HG03103 (cell line): ENCODE data around the gene PIGN.

Source experiments
- ATAC-seq: cut with Tn5 transposase; IDR thresholded peaks from one replicate; pipeline ENCODE4 v1.9.1; 2021; ENCODE audit warnings: low read depth; ENCODE audit not compliant: unreplicated experiment

The PIGN gene

DNA sequence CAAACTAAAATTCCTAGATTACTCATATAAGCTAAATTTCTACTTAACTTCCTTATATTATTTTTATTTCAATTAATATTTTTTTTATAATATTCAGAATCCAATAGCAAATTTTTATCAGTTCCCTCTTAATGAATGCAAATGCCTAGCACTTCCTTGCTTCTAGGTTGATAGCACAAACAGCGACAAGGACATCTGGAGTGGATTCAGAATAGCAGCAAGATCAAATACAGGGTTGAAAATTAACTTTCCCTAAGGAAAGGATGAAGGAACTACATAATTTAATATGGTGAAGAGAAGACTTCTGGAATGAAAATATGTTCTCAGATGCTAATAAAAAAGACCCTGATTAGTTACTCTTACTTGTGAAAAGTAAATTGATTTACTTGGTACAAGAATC lies 64.5 kb downstream of the PIGN start:
- ATAC-seq, result no peak

DNA sequence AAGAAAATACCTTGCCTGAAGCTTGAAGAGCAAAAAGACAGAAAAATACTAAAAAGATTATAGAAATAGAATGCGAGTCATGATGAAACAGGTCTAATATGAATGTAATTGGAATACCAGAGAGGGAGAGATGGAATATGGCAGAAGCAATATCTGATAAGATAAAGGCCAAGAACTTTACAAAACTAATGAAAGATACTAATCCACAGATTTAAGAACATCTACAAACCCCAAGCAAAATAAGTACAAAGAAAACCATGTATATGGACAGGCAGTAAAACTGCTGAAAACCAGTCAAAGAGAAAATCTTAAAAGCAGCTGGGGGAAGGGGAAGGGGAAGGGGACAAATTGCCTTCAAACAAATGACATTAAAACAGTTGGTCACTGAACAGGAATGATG lies 67.0 kb downstream of the PIGN start:
- ATAC-seq, result no peak

DNA sequence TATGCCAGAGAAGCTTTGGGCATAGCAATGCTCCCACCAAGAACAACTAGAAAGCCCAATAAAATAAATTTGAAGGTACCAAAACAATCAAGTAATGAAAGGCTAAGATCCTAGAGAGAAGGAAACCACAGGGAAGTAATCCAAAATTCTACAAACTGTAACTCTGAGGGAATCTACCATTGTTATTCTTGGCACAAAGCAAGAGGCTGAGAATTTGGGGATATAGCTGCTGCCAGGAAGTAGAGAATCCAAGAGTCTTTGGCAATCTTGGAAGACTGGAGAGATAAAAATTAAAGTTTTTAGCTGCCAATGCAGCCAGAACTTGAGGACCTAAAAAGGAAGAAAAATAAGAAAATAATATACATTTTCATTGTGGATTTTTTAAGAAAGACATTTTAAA lies 68.5 kb downstream of the PIGN start:
- no peak for ATAC-seq

DNA sequence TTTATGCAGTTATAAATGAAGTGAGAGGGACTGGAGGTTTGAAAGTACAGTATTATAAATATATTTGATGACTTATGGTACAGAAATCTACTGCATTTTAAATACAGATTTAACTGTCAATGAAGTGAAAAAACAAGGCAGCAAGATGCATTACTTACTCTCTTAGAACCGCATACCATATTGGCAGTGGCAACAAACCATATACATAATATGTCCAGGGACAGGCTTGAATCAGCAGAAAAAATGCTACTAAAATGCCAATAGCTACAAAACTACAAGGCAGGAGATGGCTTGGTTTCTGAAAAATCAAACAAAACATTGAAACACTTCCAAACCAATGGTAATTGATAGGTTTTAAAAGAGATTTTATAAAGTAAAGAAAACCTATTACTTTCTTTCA lies 77.2 kb downstream of the PIGN start:
- no peak for ATAC-seq

DNA sequence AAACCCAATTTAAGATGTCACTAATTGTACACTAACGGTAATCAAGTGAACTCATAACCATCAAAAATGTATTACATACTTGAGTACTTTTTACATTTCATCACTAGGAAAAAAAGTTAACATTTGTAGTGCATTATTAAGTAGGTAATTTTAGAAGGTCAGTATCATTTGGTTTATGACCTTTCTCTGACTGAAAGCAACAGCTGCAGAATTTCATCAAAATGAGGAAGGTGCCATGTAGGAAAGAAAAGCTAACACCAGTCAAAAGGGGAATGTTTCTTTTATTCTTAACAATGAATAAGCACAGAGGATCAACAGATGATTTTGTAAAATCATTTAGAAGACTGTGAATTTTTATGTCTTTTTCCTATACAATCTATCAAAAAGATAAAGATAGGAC lies 79.0 kb downstream of the PIGN start:
- ATAC-seq, result no peak

DNA sequence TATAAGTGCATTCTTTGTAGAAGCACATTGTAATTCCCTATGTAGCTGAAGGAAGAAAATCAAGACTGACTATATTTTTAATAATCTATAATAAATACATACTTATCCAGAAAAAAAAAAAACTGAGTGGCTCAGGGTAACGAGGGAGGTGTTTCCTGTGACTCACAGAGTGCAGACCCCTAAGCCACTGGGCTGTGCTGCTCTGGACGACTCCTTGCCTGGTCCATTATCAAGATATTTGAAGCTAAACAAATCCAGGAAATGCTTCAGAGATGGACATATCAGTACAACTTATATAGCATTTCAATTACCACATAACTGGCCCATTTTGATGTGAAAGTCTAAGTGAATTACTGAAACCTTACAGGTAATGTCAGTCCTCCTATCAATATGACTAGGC lies 80.6 kb downstream of the PIGN start:
- ATAC-seq, result no peak

DNA sequence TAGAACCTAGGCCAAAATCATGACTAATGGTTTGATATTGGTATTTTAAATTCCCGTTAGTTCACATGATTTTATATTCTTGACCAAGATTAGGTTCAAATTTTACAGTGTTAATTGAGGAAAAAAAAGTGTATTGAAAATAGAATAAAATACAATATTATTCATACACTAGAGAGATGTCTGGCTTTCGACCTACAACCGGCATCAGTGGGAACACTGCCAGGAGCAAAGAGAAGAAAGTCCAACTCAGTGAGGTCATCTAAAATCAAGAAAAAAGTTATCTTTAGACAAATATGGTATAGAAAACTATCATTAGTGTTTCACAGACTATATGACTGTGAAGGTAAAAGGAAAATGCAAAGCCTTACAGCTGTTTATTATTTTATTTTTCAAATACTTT lies 81.5 kb downstream of the PIGN start:
- ATAC-seq, result no peak

DNA sequence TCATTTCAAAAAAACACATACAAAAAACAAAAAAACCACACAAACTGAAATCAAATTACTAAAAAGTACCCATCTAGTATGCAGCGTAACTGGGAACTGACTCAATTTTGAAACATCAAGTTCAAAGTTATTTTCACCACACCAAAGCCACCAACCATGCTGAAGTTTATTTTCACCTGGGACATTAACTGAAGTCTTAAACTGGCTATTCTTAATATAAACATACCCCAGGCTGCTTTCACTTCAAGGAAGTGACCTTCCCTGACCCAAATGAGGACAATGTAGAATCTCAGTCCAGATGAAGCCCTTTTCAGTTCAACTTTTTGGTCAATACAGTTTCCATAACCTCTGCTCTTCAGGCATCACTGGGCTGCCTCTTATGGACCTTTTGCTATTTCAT lies 84.6 kb downstream of the PIGN start:
- peak; percentile 78 for ATAC-seq

DNA sequence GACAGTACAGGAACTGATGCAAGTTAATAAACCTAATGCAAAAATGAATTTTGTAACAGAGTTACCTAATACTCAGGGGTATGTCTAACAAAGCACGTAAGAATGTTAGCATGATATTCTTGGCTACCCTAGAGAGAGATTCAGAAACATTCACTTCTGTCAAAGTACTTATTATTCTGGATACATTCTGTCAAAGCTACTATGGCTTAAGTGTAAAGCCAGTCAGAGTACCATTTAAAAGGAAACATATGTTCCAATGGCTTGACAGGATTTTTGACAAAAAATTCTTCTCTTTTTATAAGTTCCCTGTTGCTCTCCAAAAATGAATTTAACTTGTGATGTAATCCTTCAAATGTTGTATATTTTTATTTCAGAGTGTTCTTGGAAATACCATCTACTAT lies 85.5 kb downstream of the PIGN start:
- no peak for ATAC-seq

DNA sequence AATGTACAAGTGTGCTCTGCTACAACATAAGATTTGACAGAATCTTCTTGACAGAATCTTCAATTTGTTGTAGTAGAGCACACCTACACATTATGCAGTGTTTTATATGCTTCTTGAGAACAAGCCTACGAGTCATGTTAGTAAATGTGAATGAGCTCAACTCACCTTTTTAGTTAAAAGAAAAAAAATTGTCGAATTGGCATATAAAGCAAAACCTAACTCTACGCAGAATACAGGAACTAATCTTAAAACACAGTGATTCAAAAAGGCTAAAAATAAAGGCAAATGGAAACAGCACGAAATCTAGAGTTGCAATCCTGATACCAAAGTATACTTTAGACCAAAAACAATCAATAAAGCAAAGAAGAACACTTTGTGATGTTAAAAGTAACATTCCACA lies 87.9 kb downstream of the PIGN start:
- ATAC-seq, result no peak

DNA sequence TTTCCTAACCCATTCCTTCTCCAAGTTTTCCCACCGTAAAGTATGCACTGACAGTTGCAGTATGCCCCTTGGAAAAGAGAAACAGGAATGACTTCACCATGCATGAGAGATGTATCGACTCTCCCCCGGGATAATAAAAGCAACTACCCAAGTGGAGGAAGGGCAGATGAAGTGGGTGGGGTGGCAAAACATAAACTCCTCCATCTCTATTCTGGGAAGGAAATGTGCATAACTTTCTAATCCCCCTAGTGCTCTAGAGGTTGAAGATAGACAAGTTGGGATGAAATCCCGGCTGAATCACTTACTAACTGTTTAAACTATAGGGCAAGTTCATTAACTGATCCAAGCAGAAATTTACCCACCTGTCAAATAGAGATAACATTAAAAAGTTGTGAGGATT lies 89.2 kb downstream of the PIGN start:
- no peak for ATAC-seq

DNA sequence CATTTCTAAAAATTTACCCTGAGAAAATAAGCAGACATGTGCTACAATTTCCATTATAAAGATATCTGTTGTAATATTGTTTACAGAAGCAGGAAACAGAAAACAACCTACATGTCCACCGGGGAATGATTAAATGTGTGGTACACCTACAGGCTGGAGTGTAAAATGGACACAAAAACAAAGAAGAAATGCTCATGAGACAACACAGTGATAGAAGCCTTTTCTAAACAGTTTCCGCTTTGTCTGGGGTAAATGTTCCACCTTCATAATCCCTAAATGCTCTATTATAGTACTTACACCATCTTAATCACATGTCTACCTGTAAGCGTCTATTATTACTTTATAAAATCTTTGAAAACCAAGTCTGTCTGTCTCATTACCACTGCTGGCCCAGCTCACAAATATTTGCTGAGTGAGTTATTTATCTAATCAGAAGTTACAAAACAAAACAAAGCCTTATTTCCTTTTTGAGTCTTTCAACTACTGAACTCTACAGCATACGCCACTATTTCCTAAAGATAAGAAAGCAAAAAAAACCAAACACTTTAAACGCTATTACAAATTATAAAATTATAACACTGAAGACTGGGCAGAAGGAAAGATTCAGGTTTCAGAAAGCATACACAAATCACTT lies 95.3 kb downstream of the PIGN start:
- ATAC-seq, result no peak

DNA sequence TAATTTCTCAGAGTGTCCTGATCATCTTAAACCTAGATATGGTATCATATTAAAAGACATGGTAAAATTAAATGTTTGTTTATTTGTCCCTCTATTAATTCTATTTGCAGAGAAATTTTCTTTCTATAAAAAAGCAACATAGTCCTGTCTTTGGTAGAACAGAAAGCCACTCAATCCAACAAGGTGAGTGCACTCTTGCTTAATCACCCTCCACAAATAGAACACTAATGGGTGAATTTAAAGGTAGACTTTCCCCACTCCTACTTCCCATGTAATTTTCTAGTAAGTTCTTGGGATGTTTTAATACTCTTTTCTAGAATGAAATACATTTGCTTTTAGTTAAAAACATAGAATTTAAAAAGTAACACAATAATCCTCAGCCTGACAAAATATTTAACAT lies 97.7 kb downstream of the PIGN start:
- ATAC-seq, result no peak

DNA sequence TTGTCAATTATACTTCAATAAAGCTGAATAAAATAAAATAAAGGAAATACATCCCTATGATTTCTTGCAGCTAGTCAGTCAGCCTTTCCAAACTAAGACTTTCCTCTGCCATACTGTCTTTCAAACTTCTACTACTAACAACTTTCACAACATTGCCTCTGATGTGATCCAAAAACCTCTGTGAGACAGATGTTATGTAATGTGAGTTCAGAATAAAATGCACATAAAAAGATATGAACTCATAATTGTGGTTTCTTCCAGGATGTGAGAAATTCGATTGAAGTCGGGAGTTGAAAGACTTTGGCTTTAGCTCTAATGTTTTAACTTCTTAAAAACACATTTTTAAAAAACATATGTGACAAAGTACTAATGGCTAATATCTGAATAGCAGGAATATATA lies 98.7 kb downstream of the PIGN start:
- no peak for ATAC-seq

DNA sequence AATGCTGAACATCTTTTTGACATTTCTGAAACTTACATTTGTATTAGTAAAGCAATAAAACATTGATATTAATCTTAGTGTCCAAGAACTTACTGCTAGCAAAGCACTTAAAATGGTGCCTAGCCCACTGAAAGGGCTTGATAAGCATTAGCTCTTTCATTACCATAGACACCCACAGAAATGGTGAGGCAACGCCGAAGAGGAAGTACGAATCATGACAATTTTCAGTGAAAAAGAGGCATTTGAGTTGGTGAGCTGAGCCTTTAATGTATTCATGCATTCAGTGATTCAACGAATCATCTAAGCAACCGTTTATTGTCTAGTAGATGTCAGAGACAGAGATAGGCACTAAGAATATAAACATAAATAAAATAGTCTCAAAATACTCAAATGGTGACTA lies 101.1 kb downstream of the PIGN start:
- ATAC-seq, result no peak

DNA sequence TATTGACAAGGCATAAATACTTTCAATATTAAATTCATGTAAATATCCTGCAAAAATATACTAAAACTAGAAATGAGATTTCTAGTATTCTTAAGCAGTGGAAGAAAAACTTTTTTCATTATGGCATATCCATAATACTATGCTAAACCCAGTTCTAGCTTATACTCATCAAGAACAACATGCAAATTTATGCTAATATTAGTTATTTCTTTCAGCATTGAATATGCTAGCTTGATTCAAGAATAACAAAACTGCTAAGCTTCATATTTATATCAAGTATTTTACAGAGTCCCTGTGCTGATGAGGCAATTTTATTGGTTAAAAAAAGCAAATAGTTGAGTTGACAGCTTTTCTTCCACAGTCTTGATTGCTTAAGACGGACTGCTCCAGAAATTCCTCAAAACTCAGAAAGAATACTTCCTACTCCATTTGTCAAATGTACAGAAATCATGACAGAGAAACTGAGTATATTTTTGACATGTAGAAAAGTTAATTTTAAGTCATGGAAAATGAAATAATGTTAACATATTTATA lies 105.0 kb downstream of the PIGN start:
- ATAC-seq, result no peak

DNA sequence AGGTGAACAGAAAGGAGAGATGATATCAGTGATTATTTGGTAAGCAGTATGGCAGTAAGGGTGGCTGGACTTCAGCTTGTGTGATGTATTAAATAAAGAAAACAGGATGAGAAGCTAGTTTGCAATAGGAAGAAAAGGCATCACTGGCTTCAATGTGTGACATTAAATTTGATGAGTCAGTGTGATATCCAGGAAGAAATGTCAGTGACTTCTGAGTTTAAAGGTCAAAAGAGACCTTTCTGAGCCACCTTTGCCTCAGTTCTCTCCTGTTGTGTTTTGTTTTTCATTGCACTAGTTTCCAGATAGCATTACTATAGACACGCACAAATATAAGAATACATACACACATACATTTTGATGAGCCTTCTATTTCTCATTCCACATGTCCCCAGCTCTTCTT lies 105.6 kb downstream of the PIGN start:
- no peak for ATAC-seq

DNA sequence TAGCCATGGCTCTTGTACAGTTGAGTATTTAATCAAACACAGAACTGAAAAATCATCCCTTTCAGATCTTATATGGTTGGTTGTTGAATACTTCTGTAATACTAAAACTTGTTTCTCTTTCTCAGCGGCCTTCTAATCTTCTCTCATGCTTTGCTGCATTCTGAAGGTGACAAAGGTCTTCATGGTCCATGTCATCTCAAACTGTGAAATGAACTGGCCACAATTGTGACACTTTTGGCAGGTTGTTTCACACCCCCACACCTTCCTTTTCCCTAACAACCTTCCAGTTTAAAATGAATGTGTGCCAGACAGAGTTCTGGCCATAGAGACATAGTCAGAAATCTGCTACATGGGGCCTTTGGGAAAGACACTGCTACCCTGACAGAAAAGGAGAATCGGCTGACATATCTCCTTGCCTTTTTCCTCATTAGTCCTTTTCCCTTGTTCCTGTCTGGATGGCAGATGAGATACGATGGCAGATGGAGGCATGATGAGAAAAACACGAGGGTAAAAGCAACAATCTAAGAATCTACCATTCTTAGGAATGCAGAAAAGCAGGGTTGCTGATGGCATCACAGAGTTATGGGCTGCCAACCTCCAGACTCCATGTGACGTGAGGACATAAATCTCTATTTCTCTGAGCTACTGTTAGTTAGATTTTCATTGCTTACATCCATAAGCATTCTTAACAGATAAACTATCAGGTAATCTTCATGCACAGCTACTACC lies 106.5 kb downstream of the PIGN start:
- ATAC-seq, result no peak

DNA sequence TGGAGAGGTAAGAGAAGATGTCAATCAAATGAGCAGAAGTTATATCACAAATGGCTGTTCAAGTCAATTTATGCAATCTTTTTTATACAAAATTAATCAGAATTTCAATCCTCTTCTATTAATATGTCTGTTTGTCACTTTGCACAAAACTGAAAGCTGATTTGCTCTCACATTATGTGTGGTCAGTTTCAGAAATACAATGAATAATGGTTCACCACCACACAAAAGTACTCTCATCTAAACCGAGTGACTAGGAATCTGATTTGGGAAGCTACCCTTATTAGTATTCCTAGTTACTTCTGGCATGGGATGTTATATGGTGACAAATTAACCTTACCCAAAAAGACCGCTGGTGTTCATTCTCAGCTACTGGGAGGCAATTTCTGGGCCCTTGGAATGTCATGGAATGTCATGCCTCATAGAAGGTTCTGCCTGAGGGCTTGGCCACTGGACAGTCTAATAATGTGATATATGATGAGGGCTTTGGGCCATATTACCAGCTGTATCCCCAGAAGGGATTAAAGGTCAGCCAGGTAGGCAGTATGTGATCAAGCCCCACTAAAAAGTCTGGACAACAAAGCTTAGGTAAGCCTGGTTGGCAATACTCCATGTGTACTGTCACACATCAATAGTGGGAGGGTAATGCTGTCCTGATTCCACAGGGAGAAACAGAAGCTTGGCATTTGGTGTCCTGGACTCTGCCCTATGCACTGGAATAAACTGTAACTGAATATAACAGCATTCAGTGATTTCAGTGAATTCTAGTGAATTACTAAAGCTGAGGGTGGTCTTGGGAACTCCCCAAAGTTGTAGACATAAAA lies 113.2 kb downstream of the PIGN start:
- ATAC-seq, result no peak

DNA sequence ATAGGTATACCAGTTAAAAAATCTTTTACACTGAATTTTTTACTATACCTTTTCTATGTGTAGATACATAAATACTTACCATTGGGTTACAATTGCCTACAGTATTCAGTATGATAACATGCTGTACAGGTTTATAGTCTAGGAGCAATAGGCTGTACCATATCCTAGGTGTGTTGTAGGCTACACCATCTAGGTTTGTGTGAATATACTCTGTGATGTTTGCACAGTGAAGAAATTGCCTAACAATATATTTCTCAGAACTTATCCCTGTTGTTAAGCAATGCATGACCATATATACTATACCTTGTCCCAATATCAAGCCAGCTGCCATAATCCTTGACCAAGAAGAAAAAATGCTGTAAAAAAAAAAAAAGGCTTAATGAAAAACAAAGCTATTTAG lies 114.5 kb downstream of the PIGN start:
- ATAC-seq, result no peak

DNA sequence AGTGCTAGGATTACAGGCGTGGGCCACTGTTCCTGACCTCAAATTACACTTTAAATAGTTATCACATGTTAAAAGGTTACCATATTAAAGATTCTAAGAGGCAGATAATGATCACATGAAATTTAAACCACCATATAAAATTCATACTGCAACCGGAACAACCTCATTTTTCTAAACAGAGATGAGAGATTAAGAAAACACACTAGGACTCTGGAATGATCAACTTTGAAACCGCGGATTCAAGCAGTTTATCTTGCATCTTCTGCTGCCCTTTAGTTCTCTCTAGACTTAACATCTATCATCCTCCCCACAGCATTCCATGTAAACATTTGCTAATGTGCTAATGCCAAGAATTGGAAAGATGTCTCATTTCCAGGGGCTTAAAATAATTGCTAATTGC lies 115.8 kb downstream of the PIGN start:
- ATAC-seq, result no peak

DNA sequence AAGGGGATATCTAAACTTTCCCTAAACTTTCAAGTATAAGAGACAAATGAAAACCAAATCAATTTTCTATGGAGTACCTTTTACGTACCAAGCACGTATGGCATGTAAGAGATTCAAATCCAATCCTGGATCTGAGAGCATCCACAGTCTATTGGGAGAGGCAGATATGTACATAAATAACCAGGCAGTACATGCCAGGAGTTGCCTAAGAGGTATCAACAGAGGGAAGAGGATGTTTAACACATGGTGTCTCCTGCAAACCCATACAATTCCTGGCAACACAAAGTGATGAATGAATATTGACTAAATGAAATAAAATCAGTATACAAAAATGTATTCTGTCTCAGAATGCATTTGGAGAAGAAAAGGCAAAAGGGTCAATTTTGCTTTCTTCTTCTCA lies 116.6 kb downstream of the PIGN start:
- no peak for ATAC-seq
